Activated CD8-positive, alpha-beta memory T cell treated with anti-CD3 and anti-CD28 coated beads for 36 hours (primary cell): ENCODE data around the gene LCT. TPM values are rescaled to one million over a fixed set of nuclear protein-coding genes. Genes with fewer than 3 reads are reported as not detected.

Experiments
- CTCF ChIA-PET: fragments of 350-600 bp; sonication (Branson Sonifier 250); formaldehyde crosslinking; loops from one replicate; lab custom pipeline; 2021; ENCODE audit warnings: antibody characterized with exemption; lab: Charles Lee
- POLR2A ChIA-PET: fragments of 350-600 bp; sonication (Branson Sonifier 250); formaldehyde crosslinking; loops from one replicate; lab custom pipeline; 2021; ENCODE audit warnings: antibody characterized with exemption; lab: Charles Lee
- total RNA-seq, 2 experiments: library from RNA; stranded (reverse); gene quantifications; one replicate each; pipeline ENCODE4 v1.2.3, GENCODE V29; 2021

The LCT gene
- total RNA-seq, 2 experiments from 2014 or later: 0.25 TPM

DNA sequence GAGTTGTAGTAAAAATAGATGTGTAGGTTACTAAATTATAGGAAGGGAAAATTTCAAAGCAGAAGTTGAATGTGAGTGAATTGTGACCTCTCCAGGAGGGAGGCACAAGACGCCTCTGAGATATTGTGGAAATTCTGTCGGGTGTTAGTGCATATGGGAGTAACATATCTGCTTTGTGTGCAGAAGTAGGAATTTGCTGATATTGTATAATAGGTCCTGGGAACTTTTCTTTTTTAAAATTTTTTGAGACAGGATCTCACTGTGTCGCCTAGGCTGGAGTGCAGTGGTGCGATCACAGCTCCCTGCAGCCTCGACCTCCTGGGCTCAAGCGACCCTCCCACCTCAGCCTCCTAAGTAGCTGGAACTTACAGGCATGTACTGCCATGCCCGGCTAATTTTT is 60.6 kb downstream of the LCT start:
- POLR2A ChIA-PET: no interaction called here
- CTCF ChIA-PET: no interaction called here

- CTCF ChIA-PET: no interaction called here
- POLR2A ChIA-PET: no interaction called here
Measured at GRCh38 chr2:135775420-135775819, 61.6 kb downstream of the LCT start.

DNA sequence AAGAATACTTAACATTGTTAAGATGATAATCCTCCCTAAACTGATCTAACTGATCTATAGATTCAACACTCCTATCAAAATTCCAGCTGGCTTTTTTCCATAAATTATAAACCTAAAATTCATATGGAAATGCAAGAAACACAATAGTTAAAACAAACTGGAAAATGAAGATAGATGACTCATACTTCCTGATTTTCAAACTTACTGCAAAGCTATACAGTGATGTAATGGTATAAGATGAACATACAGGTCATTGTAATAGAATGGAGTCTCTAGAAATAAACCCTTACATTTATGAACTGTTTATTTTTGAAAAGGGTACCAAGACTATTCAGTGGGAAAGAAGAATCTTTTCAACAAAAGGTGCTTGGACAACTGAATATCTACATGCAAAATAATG is 63.1 kb downstream of the LCT start:
- POLR2A ChIA-PET: no interaction called here
- CTCF ChIA-PET: interaction anchor here (1.4 kb wide), 1 partner anchor 77 kb away, joined by 3 read pairs; no protein-coding TSS in a partner anchor

- CTCF ChIA-PET: interaction anchor here (1.4 kb wide), 1 partner anchor 78 kb away, joined by 3 read pairs; no protein-coding TSS in a partner anchor
- POLR2A ChIA-PET: interaction anchor here (0.5 kb wide), 1 partner anchor 25 kb away, joined by 3 read pairs; no protein-coding TSS in a partner anchor
Measured at GRCh38 chr2:135773319-135773718, 63.7 kb downstream of the LCT start.

- ChIA-PET CTCF (no interaction called here), POLR2A (no interaction called here)
Measured at GRCh38 chr2:135768863-135769262, 68.1 kb downstream of the LCT start.

- POLR2A ChIA-PET: no interaction called here
- CTCF ChIA-PET: no interaction called here
Measured at GRCh38 chr2:135762530-135762929, 74.5 kb downstream of the LCT start.

- POLR2A ChIA-PET: no interaction called here
Measured at GRCh38 chr2:135762022-135762421, 75.0 kb downstream of the LCT start.

DNA sequence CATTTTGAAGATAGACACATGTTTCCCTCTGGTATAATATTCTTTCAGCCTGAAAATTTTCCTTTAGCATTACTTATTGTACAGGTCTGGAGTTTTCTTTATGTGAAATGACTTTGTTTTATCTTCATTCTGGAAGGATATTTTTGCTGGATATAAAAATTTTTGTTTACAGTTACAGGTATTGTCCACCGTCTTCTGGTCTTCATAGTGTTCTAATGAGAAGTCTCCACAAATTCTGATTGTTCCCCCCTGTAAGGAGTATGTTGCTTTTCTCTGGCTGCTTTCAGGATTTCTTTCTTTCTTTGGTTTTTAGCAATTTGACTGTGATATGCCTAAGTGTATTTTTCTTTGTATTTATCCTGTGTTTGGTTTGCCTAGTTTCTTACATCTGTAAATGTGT is 80.3 kb downstream of the LCT start:
- CTCF ChIA-PET: interaction anchor here (1.8 kb wide), 1 partner anchor 12 kb away, joined by 4 read pairs; no protein-coding TSS in a partner anchor
- POLR2A ChIA-PET: no interaction called here

More at GRCh38 chr2:135762022-135762421, 75.0 kb downstream of the LCT start:
- CTCF ChIA-PET: no interaction called here

GRCh38 chr2:135755573-135755972 is 81.4 kb downstream of the LCT start:
- CTCF ChIA-PET: interaction anchor here (1.8 kb wide), 1 partner anchor 10 kb away, joined by 4 read pairs; no protein-coding TSS in a partner anchor
- POLR2A ChIA-PET: no interaction called here

DNA sequence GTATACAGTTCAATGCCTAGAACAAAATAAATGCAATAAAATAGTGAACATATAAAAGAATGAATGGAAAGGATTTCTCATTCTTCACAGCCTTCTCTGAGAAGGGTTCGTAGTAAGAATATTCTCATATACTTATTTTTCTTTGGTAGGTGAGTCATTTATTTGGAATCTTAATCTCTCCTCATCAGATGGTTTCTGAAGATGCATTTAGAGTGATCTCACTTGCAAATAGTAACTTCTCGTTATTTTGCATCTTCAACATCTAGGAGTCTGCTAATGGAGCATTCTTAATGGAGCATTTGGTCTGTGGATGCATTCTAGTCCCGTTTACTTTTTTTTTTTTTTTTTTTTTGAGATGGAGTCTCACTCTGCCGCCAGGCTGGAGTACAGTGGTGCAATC is 91.4 kb downstream of the LCT start:
- CTCF ChIA-PET: interaction anchor here (1.0 to 1.4 kb wide), 2 partner anchors 10 to 14 kb away, joined by 3 to 4 read pairs; no protein-coding TSS in a partner anchor
- POLR2A ChIA-PET: no interaction called here

DNA sequence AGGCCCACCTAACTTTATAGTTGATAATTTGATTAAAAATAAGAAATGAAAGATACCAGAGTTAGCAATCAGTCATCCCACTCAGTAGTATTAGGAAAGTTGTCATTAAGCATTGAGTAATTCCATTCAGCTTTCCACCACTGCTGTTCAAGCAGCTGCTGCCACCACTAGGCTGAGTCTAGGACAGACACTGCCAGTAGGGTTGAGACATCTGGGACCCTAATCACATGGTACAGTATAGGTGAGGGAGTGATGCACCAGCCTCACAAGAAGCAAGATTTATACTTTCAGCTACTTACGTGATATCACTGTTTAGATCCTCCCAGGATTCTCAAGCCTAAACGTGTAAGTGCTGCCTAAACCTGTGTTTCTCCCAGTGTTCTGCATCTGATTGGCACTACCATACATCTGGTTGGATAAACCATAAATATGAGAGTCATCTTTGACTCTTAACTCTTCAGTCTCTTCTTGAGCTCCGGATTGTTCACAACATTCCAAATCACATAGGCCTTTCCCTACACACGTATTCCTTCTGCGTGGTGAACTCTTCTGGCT is 92.1 kb downstream of the LCT start:
- ChIA-PET POLR2A (no interaction called here), CTCF (interaction anchor here (1.0 to 1.4 kb wide), 2 partner anchors 11 to 15 kb away, joined by 3 to 4 read pairs; no protein-coding TSS in a partner anchor)

- ChIA-PET POLR2A (no interaction called here), CTCF (interaction anchor here (1.0 kb wide), 1 partner anchor 16 kb away, joined by 3 read pairs; no protein-coding TSS in a partner anchor)
Measured at GRCh38 chr2:135743860-135744259, 93.1 kb downstream of the LCT start.

DNA sequence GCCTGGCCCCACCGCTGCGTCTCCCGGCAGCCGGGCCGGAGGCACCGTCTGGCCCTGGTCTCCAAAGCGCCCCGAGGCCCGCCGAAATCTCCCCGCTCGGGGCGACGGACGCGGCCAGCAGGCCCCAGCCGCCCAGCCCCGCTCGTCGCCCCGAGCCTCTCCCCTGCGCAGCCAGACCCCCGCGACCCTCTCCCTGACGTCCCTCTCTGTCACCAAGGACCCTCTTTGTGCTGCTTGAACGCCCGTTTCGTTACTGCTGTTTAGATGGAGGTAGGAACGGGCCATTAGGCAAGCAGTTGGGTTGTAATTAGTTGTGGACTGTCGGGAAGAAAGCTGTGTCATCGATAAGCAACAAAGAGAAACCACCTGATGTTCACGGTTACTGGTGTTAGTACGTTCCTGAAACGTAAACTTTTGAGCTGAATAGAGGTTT is 94.6 kb downstream of the LCT start:
- ChIA-PET CTCF (interaction anchor here (0.5 to 0.6 kb wide), 2 partner anchors 689 to 739 kb away, joined by 3 read pairs; no protein-coding TSS in a partner anchor), POLR2A (interaction anchor here (0.7 kb wide), 1 partner anchor 211 kb away, joined by 4 read pairs; the partner anchor contains the start of genes R3HDM1 and ZRANB3)

DNA sequence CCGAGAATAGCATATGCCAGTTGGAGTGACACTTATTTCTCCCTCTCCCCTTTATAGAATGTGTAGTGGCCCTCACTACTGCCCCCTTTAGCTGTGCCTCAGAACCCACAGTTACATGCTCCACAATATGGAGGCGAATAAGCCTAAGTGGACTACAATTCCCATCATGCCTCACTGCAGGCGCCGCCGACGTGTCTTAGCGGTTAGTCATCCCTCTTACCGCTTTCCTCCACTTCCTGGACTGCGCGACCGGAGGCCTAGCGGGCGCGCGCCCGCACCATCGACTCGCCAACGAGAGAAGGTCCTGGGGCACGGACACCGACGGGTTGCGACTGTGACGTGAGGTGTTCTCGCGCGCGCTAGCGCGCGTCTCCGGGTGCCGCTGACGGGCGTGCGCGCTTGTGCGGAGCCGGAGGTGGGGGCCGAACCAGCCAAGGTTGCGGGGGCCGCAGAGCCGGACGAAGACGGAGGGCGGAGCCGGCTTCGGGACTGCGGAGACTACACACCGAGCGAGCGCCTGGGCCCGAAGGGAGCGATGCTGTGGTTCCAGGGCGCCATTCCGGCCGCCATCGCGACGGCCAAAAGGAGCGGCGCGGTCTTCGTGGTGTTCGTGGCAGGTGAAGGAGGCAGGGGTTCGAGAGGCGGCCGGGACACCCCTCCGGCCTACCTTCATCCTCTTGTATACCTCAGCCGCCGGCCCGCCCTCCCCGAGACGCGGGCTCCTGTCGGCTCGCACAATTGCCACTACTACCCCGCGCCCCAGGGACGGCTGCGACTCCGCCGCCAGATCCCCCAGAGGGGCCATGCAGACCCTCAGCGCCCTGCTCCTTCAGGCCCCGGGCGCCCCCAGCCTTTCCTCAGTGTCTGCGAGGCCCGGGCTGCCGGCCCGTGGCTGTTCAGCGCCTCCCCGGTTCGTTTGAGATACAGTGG is 95.3 kb downstream of the LCT start, which contains the start of gene UBXN4:
TSS of gene UBXN4 (plus strand) at position 461 of the 930 bp plus-strand sequence. CDS start at position 536, 75 bp downstream.
- CTCF ChIA-PET: interaction anchor here (0.7 kb wide), 1 partner anchor 18 kb away, joined by 3 read pairs; no protein-coding TSS in a partner anchor

DNA sequence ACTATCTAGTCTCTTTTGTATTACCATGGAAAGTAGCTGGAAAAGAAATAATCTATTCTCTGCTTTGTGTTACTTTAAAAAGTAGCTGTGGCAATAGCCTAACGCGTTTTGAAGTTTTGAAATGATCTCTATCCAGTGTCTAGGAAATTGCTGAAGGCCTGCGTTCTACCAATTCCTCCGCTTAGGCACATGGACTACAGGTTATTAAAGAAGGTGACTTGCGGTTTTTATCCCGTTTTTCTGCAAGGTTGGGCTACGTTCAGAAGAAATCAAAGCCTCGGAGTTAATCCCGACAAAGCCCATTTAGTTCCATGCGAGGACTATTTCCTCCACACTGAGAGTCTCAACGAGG is 96.0 kb downstream of the LCT start:
- ChIA-PET POLR2A (interaction anchor here (0.6 kb wide), 3 partner anchors 135 to 1072 kb away, joined by 3 to 6 read pairs (median 6); no protein-coding TSS in a partner anchor), CTCF (interaction anchor here (0.7 kb wide), 1 partner anchor 17 kb away, joined by 3 read pairs; no protein-coding TSS in a partner anchor)

More for the DNA sequence above, 95.3 kb downstream of the LCT start, which contains the start of gene UBXN4:
- POLR2A ChIA-PET: interaction anchor here (0.6 kb wide), 3 partner anchors 134 to 1073 kb away, joined by 3 to 6 read pairs (median 6); no protein-coding TSS in a partner anchor

DNA sequence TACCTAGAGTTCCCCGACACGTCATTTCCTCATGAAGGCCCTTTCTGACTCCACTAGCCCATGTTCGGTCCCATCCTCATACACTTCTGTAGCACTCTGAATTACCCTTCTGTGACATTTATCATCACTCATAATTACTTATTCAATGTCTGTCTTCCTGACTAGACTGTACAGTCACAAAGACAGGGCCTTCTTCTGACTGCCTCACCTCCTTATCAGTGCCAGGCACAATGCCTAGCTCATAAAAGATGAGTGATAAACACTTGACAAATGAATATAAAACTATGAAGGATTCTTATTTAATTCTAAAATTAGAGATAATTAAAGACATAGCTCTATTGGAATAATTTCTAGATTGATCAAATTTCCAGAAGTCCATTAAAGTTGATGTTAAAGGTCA is 96.8 kb downstream of the LCT start:
- ChIA-PET POLR2A (interaction anchor here (0.5 kb wide), 1 partner anchor 680 kb away, joined by 8 read pairs; no protein-coding TSS in a partner anchor), CTCF (interaction anchor here (0.6 kb wide), 1 partner anchor 763 kb away, joined by 5 read pairs; no protein-coding TSS in a partner anchor)
